CD4-positive, alpha-beta T cell treated with Interferon alpha-2 for 1 hour (primary cell): ENCODE data around the gene SMARCE1.

Experiments
- DNase-seq, 2 donors: peaks; one replicate each; pipeline ENCODE4 v3.0.0-alpha.2; 2020 to 2022

Gene SMARCE1

DNA sequence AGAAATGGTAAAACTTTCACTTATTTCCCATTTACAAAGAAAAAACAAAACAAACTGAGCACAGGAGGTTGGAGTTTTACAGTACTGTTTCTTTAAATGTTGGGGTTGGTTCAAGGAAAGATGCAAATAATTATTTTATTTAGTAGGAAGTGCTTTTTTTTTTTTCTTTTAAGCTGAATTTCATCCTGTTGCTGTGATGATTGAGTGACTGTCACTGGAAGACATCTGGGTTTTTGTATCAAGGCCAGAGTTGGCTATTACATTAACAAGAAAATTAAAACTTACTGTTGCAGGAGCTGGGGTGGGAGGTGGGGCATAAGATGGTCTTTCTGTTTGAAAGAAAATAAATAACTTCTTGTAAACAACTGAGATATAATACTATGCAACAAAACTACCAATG lies 2.3 kb downstream of the SMARCE1 start:
- no peak for DNase-seq

DNA sequence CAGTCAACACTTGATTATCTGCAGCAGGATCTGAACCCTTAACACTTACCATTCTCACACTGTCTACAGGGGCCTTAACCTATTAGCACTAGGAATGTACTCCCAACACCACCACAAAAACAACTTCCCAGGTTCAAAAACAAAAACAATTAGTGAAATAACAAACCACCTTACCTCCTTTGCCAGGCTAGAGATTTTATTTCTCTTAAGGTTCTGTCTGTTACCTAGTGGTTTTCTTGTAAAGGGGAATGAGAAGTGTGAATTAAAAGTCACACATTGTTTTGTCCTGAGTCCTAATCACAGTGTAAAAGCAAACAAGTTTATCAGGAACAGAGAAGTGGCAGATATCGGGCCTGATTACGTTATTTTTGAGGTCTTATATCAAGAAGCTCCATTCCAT lies 9.7 kb downstream of the SMARCE1 start:
- DNase-seq, result no peak

DNA sequence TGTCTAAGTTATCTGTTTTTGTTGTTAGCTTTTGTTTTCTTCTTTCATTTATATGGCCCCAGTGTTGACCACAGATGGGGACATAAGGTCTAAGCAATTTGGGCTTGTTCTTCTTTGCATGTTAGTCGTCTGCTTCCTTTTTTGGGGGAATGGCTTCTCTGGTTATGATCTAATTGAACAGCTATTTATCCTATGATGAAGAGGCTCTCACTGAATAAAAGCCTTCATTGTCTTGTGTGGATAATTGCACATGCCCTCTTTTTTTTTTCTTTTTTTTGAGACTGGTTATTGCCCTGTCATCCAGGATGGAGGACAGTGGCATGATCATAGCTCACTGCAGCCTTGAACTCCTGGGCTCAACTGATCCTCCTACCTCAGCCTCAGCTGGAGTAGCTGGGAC lies 13.7 kb downstream of the SMARCE1 start:
- DNase-seq, result no peak

DNA sequence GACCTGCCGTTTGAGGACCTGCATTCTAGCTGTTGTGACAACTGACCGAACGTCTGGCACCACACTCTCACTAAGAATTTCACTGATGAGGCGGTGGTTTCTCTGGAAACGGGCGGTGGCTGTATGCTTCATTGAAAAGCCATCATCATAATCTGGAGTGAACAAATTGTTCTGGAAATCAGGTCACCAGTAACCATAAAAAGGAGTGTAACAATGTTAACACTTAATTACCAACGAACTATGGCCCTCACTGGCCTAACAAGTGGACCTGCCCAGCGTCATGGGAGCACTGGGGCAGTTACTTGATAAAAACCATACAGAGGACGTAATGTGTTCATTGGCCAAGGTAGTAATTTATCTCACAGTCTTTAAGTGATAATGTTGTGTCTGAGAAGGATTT lies 15.4 kb downstream of the SMARCE1 start:
- no peak for DNase-seq

DNA sequence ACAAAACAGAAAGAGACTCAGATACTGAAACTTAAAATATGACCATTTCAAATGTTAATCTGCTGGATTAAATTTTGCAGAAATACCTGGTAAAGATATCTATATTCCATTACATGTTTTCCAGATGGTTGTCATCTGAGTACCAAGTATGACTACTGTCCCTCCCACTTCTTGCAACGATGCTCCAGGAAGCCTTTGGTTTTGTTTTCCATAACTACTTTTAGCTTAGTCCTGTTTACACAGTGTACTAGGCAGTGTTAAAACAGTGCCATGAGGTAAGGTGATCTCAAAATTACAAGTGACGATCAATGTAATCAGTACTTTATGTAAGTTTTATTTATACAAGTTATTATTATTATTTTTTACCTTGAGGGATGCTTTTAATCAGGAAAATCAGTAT lies 17.8 kb downstream of the SMARCE1 start:
- DNase-seq, result no peak

DNA sequence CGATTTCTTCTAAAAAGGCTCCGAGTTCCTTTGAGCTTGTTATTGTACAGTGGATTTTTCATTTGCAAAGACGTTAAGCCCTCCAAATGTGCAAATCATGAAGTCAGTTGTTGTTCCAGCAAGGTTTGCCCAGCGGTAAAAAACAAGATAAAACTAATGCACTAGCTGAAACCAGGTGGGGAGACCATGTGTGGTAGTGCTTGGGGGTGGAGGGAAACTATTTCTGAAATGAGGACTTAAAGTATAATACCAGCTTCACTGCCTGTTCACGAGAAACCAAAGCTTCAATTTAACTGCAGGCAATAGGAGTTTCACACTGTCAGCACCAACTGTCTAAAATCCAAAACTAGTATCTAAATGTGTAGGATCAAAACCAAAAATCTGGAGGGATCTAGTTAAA lies 22.3 kb downstream of the SMARCE1 start:
- DNase-seq, result no peak

DNA sequence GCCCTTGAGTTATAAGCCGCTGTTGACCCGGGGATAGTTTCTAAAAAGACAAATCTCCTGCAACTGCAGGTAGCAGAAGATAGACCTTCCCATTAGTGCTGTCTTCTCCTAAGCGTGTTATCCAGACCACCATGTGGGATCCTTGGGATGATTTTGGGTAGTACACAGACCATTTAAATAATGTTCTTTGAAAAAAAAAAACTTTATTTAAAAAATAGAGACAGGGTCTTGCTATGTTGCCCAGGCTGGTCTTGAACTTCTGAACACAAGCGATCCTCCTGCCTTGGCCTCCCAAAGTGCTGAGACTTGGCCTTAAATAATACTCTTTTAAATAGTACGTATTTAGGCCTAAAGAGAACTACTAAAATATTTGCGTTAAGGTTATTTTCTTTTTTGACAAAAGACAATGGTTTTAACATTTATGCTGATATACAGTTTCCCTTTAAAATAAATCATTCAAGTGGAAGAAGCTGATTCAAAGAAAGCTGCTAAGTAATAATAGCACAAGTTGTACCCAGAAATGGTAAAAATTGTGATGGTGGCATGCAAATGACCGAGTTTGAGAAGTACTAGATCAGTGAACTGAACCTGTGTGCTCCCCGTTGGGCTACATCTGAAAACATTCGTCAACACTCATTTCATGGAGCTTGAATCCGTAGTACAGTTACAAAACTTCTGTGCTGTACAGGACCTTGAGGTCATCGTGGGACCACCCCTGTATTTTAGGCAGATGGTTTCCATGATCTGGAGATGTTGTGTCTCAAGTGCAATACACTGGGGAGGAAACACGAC lies 24.0 kb downstream of the SMARCE1 start:
- DNase-seq, result no peak

DNA sequence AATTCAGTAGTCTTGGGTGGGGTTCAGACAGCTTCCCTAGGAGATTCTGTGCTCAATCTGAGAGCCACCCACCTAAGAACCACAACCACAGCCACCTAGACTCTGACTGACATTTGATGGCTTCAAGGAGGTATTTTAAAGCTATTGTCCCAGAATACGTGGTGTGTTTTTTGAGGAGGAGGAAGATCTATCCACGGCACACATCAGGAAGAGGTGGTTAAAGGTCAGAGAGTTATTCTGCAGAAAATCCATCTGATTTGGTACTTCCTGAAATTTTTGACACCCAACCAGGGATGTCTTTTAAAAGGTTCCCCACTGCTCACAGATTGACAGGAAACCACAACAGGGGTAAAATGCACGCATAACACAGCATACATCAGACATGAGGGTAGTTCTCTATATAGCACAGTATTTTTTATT lies 25.1 kb downstream of the SMARCE1 start:
- DNase-seq, result peak in 1 of 2 donors; percentile 40

DNA sequence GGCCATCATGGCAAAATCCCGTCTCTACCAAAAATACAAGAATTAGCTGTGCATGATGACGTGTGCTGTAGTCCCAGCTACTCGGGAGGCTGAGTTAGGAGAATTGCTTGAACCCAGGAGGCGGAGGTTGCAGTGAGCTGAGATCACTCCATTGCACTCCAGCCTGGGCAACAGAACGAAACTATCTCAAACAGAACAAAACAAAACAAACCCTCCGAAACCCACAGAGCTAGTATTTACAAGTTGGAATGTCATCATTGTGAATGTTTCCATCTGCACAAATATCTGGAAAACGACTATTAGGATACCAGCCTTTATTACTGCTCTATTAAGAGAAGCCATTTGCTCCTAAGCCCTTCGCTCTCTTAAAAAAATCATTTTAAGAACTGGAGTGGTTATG lies 26.0 kb downstream of the SMARCE1 start:
- DNase-seq, result no peak

DNA sequence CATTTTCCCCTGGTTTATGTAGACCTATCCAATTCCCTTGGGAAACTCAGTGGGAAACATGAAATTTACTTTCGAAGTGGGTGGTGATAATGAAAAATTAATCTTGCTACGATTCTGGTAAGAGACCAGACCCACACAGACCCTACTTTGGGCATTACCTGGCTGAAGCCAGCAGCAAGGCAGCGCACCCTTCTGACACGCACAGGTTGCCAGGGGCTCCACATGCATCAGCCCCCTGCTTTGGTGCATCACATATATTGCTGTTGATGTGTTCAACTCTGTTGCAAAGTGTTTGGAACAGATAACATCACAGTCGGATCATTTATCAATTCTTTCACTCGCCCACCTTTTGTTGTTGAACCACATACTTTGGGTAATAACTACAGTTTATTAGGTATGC lies 26.6 kb downstream of the SMARCE1 start:
- no peak for DNase-seq

DNA sequence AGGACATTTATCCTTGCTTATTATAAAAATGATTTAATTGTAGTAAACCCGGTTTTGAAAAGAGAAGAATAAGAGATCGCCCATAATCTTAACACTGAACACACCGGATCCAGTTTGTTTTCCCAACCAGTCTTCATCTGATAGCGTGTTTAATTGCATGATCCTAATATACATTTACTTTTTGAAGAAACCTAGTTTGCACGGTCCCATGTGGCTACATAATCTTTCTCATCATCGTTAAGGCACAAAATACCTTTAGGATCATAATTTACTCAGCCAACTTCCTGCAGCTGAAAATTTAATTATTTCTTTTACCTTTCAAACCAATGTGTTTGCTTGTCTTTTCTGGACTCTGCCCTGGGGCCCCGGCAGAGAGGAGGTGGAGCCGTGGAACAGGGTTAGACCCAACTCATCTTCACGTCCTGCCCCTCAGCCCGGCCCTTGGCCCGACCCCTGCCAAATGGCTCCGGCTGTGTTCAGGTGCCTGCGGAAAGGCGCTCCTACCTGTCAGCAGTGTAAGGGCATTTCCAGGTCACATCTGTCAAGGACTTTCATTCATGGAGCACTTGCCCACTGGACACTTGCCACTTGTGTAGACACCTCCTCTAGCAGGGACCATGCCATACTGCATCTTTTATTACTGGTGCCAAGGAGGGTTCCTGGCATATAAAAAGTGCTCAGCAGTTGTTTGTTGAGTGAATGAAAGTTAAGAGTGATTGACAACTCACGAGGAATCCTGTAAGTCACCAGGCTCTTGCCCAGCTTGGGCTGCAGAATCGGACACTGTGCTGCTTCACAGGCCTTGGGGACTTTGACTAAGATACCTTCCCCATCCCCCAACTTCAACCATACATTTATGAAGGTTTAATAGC lies 28.6 kb downstream of the SMARCE1 start:
- no peak for DNase-seq

DNA sequence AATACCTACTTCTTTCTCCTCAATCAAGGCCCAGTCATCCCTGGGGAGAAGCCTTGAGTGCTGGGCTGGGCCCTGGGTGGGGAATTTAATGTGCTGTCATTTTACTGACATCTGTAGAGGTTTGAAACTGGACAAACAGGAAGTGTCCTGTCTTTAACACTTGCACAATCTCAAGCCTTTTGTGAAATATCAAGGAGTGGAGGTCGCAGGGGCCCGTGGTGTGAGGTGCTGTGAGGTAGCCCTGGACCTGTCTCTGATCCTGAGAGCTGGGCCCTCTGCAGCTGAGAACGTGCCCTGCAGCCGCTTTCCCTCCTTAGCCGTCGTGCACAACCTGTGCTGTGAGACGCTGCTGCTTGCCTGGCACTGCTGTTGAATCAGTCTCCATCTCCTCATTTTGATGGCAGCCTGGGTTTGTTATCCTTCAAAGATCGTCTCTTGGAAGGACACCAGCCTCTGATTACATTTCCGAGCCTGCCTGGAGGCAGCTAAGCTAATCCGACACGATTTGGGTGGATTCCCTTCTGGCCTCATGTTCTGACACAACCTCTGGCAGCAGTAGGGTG lies 29.9 kb downstream of the SMARCE1 start:
- no peak for DNase-seq

DNA sequence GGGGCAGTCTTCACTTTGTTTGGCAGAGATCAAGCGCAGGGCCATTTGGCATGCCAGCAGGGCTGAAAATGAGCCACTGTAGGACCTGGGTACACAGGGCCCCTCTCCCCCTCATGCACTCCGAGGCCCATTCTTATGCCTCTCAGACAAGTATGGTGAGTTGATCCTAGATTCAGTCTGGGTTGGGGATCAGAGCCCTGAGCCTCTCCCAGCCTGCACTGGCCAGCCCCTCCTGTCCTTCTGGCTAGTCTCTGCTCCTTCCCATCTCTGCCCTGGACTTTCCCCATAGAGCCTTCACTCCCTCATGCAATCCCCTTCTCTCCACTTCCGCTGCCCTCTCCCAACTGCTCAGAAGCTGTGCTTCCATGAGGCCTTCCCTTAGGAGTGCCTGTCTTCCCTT lies 31.0 kb downstream of the SMARCE1 start:
- DNase-seq, result no peak

DNA sequence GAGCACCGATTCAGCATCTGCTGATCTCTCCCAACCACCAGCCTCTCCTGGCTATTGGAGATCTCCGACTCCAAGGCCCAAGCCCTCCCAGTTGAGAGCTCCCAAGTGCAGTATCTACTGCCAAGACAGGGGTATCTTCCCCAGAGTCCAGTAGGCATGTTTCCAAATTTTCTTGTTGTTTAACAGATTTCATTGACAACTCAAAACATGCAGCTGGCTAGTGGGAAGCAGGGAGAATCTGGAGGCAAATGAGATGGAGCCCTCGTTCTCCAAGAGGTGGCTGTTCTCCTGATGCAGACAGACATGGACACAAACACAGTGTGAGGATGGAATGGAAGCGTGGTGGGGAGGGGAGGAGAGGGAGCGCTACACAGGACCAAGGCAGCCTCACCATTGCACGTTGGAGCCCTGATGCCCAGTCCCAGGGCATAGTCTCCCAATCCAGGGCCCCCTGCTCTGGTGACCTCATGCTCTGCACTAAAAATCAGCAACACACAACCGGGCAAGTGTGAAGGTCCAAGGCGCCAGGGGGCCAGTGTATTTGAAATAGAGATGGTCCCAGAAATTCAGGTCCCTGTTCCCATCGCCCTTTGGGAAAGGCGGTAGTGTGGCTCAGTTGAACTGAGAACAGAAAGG lies 31.7 kb downstream of the SMARCE1 start:
- DNase-seq, result no peak

DNA sequence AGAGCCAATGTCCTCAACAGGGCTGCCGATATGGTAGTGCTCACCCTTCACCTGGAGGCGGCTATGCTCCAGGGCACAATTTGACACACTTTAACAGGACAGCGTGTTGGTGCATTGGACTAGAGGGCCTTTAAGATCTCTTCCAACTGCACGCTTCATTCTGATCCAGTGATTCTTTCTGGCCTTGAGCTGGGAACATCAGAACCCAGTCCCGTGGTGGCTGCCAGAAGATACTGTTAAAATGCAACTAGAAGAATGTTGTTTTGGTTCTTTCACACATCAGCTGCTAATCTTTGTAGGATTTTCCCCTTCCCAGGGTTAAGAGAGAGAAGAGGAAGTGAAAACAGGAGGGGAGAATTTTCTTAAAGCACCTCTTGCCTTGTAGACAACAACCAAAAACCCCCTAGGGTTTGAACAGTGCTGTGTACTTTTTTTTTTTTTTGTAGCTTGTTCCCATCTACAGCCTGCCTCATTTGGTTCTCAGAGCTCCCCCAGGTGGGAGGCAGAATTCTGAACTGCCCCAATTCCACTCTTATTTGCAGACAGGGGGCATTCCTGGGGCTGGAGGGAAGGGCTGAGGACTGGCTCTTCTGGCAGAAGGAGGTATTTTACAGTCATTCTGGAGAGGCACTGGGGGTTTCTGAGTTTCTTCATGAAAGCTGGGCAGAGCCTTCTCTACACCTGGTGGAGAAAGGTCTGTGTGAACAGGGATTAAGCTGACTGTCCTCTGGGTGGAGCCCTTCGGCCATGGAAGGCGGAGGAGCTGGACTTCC lies 32.4 kb downstream of the SMARCE1 start:
- peak; percentile 58 to 69 for DNase-seq

DNA sequence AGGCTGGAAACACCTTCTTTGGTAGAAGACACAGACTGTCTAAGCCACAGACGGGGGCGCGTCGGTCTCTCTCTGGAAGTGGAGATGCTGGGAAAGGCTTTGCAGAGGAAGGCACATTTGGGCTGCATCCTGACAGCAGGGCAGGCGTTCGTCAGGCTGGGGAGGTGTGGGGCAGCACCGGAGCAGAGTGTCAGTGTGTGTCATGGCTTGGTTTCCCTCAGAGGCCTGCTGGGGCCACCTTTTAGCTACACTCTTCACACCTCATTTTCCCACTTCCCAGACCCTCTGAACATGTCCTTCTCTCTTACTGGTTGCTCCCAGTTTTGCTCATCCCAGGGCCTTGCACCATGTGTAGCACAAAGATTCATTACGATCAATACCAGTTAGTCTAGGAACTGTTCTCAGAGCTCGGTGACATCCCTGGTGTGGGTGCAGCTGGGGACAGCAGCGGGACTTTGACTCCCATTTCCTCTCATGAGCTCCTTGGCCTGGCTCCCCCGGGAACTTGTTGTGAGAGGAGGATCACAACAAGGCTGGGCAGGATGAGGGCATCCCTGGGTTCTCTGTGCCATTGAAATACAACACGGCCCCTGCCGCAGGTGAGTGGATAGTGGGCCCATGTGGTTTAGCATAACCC lies 33.1 kb downstream of the SMARCE1 start:
- no peak for DNase-seq

DNA sequence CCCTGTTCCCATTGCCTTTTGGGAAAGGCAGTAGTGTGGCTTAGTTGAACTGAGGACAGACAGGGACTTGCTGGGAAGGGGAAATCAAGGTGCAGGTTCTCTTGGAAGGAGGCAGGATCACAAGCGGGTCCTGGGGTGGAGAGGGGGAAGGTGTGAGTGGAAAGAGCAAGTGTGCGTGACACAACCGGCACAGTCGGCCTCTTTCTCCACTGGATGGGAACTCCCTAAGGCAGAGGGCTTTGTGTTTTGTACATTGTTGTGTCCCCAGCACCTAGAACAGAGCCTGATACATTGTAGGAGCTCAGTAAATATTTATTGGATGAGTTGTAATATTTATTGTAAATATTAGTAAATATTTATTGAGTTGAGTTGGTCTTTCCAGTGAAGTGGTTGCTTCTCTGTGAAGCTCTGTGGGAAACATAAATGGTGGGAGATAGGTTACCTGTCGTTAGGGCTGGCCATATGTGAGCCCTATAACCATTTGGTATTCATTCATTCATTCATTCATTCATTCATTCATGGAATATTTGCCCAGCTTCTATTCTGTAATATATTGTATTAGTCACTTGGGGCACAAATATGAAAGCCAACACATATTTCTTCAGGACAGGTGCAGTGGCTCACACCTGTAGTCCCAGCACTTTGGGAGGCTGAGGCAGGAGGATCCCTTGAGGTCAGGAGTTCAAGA lies 34.0 kb downstream of the SMARCE1 start:
- no peak for DNase-seq

DNA sequence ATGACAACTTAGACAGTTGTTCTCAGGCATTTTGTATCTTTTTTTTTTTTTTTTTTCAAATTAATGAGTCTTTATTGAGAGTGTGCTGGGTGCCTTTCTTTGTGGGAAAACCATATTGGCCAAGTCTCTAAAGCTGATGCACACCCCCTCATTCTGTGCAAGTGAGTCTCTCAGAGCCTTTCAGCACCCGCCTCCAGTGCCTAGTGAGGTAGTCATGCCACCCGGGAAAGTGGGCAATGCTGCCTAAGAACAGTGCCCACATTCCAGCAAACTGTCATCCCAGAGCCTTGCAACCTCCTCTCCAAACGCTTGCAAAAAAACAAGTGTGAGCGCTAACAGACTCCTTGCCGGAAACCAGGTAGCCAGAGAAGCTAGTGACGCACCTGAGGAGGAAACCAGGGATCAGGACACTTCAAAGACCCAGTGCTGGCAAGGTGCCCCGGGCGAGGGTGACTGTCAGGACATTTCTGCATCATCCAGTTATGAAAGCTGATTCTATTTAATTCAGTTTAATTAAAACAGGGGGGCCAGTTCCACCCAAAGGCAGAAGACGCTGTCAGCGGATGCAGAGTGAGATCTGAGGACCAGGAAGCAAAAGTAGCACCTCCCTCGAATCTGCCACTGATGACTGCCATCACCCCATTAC lies 34.9 kb downstream of the SMARCE1 start:
- DNase-seq, result peak; percentile 80 to 85

DNA sequence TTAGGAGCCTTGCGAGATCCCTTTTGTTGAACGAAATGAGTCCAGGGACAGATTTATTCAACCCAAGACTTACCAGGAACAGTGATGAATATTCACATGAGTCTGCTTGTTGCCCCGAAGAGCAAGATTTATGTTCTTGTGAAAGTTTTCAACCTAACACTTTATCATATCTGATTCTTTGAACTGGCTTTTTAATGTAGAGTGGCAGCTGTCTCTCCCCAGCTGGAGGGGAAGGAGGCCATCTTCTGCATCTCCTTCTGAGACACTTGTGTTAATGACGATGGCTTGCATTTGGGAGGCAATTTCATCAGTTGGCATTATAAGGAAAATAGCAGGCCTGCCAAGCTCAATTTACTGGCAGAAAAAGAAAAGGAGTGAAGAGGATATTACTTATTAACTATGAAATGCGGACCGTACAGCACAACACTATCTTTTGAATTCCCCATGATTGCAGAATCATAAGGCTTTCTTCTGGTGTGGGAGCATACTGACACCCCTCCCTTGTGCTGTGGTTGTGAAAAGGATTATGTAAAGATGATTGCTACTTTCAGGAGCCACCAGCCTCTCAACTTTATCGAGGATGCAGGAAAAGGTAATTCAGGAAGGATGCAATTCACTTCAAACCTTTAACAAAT lies 35.7 kb downstream of the SMARCE1 start:
- peak in 1 of 2 donors; percentile 23 for DNase-seq

DNA sequence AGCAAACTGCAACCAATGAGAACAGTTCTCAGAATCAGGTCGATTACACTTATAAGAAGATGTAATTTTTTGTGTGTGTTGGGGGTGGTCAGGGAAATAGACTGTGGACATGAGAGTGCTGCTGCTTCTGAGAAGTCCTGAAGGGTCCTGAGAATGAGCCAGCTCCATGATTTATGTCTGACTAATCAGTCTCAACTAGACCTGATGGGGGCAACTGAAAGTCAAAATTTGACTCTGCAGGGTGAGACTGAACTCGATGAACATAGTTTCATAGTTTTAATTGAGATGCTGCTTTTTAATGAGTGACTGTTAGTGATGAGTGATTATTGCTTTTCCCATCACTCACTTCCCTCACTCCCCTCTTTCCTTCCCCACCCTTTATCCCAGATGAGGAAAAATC lies 37.3 kb downstream of the SMARCE1 start:
- DNase-seq, result peak in 1 of 2 donors; percentile 40
